ENCODE data around the gene KCNJ10. TPM values are rescaled to one million over a fixed set of nuclear protein-coding genes. Genes with fewer than 3 reads are reported as not detected.

Gene KCNJ10
- total RNA-seq, 2 donors from 2014 or later, result 0.29 TPM; not detected in 1

DNA sequence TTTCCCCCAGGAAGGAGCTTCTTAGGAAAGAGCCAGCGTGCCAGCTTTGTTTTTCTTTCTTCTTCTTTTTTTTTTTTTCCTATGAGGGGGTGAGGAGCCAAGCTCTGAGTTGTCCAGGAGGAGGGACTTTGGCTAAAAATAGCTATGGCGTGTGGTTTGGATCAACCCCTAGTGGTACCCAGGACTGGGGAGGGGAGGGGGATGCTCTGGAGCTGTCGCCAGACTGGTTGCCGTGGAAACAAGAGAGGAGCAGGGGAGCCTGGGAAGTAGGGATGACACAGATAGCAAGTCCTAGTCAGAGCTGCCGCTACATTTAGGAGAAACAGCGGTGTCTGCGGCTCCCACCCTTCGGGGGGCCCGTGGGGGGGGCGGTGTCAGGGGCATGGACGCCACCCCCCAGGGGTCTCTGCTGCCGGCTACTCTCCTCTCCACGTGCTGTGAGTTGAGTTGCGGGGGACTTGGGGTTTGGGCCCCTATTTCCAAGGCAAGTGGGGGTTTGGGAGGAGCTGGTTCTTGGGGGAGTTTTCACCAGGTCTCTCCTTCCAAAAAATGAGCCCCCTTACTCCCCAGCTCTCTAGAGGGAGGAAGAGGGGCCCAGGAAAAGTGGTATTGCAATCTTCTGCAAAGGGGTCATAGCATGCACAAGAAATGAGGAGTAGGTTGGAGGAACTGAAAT, 11.4 kb upstream of the KCNJ10 start, which contains the start of gene KCNJ9:
Gene KCNJ9, plus strand, starts transcription at position 278 of the 676 bp plus-strand sequence. CDS start 2,493 bp downstream, outside the sequence.
- no peak for DNase-seq
- H3K27ac ChIP-seq, result no peak within 1 kb of the TSS
- H3K4me1 ChIP-seq, result no peaks in the 10 kb centered on the region
- no peaks in the 10 kb centered on the region for H3K36me3 ChIP-seq
- H3K9me3 ChIP-seq, result no peaks in the 10 kb centered on the region
- peaks cover 7% of the 10 kb centered on the region for H3K27me3 ChIP-seq
- TF ChIP-seq CTCF (IDR thresholded peaks at IDR 0.05), result no peak
- H3K9ac ChIP-seq (ENCODE audit: low read depth in 2 of 2, low read length in 2 of 2), result no peak within 1 kb of the TSS
- intact Hi-C loops (cut with DNase I), result loop anchor here (5.0 to 10.0 kb wide), 2 partner anchors 34 to 293 kb away; no protein-coding TSS in a partner anchor
- H3K4me3 ChIP-seq, result no peak within 1 kb of the TSS

DNA sequence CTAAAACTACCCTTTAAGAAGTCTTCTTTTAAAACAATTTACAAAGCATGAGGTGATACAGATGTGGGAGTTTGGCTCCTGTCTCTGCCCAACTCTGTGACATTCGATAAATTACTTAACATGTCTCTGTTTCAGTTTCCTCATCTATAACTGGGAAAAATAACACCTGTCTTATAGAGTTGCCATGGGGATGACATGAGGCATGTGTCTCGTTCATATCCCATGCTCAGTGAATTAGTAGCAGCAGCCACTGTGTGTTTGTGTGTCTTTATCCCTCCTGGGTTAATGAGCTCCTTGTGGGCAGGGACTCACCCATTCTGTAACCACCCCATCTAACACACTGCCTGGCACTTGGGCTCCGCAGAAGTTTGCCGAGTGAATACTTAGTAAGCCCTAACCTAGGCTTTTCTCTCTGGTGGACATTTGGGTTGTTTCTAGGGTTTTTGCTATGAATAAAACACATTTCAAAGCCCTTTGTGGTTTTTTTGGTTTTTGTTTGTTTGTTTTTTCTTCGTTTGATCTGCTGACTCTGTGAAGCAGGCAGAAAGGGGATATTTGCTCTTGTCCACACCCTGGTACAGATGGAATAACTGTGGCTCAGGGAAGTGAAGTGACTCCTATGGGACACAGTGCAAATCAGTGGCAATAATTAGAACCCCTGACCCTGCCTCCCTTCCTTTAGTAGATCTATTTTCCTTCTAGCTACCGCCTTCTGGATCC, 10.6 kb upstream of the KCNJ10 start:
- intact Hi-C loops (cut with DNase I), result loop anchor here (5.0 to 10.0 kb wide), 2 partner anchors 33 to 294 kb away; no protein-coding TSS in a partner anchor
- peaks cover 7% of the 10 kb centered on the region for H3K27me3 ChIP-seq

GRCh38 chr1:160079448-160079847, 9.5 kb upstream of the KCNJ10 start:
- H3K27ac ChIP-seq, result no peak overlapping the region
- no peak overlapping the region for H3K4me3 ChIP-seq
- no peak overlapping the region for H3K9ac ChIP-seq (ENCODE audit: low read depth in 2 of 2, low read length in 2 of 2)
- H3K4me1 ChIP-seq, result no peaks in the 10 kb centered on the region
- no peaks in the 10 kb centered on the region for H3K9me3 ChIP-seq
- no peaks in the 10 kb centered on the region for H3K36me3 ChIP-seq
- DNase-seq, result no peak
- peaks cover 7% of the 10 kb centered on the region for H3K27me3 ChIP-seq
- intact Hi-C loops (cut with DNase I), result no loop called here
- TF ChIP-seq CTCF (IDR thresholded peaks at IDR 0.05), result no peak

More for the DNA sequence above, 10.6 kb upstream of the KCNJ10 start:
- Histone ChIP-seq H3K9ac (ENCODE audit: low read depth in 2 of 2, low read length in 2 of 2) (no peak overlapping the region), H3K36me3 (no peaks in the 10 kb centered on the region), H3K27ac (no peak overlapping the region), H3K4me1 (no peaks in the 10 kb centered on the region), H3K4me3 (no peak overlapping the region), H3K9me3 (no peaks in the 10 kb centered on the region)
- no peak for TF ChIP-seq CTCF (IDR thresholded peaks at IDR 0.05)
- DNase-seq, result no peak

- peaks cover 7% of the 10 kb centered on the region for H3K27me3 ChIP-seq
- H3K9ac ChIP-seq (ENCODE audit: low read depth in 2 of 2, low read length in 2 of 2), result no peak overlapping the region
- no peak overlapping the region for H3K4me3 ChIP-seq
- intact Hi-C loops (cut with DNase I), result no loop called here
- peak; percentile 72 for TF ChIP-seq CTCF (IDR thresholded peaks at IDR 0.05)
- no peaks in the 10 kb centered on the region for H3K4me1 ChIP-seq
- no peak overlapping the region for H3K27ac ChIP-seq
- peak; percentile 50 for DNase-seq
- no peaks in the 10 kb centered on the region for H3K36me3 ChIP-seq
- no peaks in the 10 kb centered on the region for H3K9me3 ChIP-seq
Measured at GRCh38 chr1:160078512-160079195, 8.7 kb upstream of the KCNJ10 start.

GRCh38 chr1:160077486-160077885, 7.5 kb upstream of the KCNJ10 start:
- intact Hi-C loops (cut with DNase I), result no loop called here
- Histone ChIP-seq H3K9ac (ENCODE audit: low read depth in 2 of 2, low read length in 2 of 2) (no peak overlapping the region), H3K36me3 (no peaks in the 10 kb centered on the region), H3K27ac (no peak overlapping the region), H3K4me3 (no peak overlapping the region), H3K4me1 (no peaks in the 10 kb centered on the region), H3K9me3 (no peaks in the 10 kb centered on the region), H3K27me3 (peaks cover 4% of the 10 kb centered on the region)
- DNase-seq, result no peak
- no peak for TF ChIP-seq CTCF (IDR thresholded peaks at IDR 0.05)

All from colonic mucosa (tissue), 4 donors.